SK-N-SH (cell line): ENCODE data around the gene GP1BA. TPM values are rescaled to one million over a fixed set of nuclear protein-coding genes. Genes with fewer than 3 reads are reported as not detected.
"Not testable (repeated sequence)": the region's sequence is repeated elsewhere in the genome, so short reads cannot be mapped to it uniquely, and the experiment has no call there.

Experiments
- CTCF ChIA-PET: fragments of 300-600, 350-600 bp; formaldehyde crosslinking; extraction: SDS; loops from one replicate; lab custom pipeline; 2021; lab: Yijun Ruan, JAX
- POLR2A ChIA-PET: fragments of 350-600 bp; sonication (Branson Sonifier 250); formaldehyde crosslinking; extraction: SDS; loops from one replicate; lab custom pipeline; 2020; ENCODE audit warnings: antibody characterized with exemption, inconsistent platforms; lab: Yijun Ruan, JAX
- DNase-seq: peaks from one replicate; pipeline ENCODE4 v3.0.0; 2012
- H2AFZ ChIP-seq: fragments of 200-600 bp; sonication (generic); 2 replicates; pipeline ENCODE4 v1.8.1; 2016; ENCODE audit warnings: antibody characterized with exemption, mild to moderate bottlenecking, low read depth
- H3F3A ChIP-seq: fragments of 200-600 bp; sonication (generic); replicated peaks from 2 replicates; pipeline ENCODE3; 2016; ENCODE audit warnings: antibody characterized with exemption, mild to moderate bottlenecking; ENCODE audit not compliant: insufficient read depth
- H3K27ac ChIP-seq, 2 experiments: fragments of 200-500 bp in 1 of 2; fragments of 200-600 bp in 1 of 2; sonication (Bioruptor generic) in 1 of 2; sonication (generic), shearing (Covaris generic) in 1 of 2; 2 replicates each; pipeline versions ENCODE4 v1.5.1 to v1.6.1; 2014 to 2016; ENCODE audit warnings: low read depth in 2 of 2, inconsistent platforms in 1 of 2, low read length in 1 of 2, mild to moderate bottlenecking in 1 of 2, mixed read lengths in 1 of 2
- H3K27me3 ChIP-seq: fragments of 200-600 bp; sonication (generic), shearing (Covaris generic); 2 replicates; pipeline ENCODE4 v1.6.1; 2016; ENCODE audit warnings: mixed run types; ENCODE audit not compliant: insufficient read depth
- H3K36me3 ChIP-seq, 2 experiments: fragments of 200-500 bp in 1 of 2; fragments of 200-600 bp in 1 of 2; sonication (Bioruptor generic) in 1 of 2; sonication (generic) in 1 of 2; replicated peaks in 1 of 2; 2 replicates each; pipeline versions ENCODE3 to v1.5.1; 2014 to 2016; ENCODE audit warnings: low read length in 1 of 2, mild to moderate bottlenecking in 1 of 2; ENCODE audit not compliant: insufficient read depth in 2 of 2, control insufficient read depth in 1 of 2
- H3K4me1 ChIP-seq, 2 experiments: fragments of 200-500 bp in 1 of 2; fragments of 200-600 bp in 1 of 2; sonication (Bioruptor generic) in 1 of 2; sonication (generic), shearing (Covaris generic) in 1 of 2; 2 replicates each; pipeline versions ENCODE4 v1.5.1 to v1.6.1; 2014 to 2016; ENCODE audit warnings: low read depth in 1 of 2, low read length in 1 of 2, mixed run types in 1 of 2; ENCODE audit not compliant: insufficient read depth in 2 of 2, control insufficient read depth in 1 of 2
- H3K4me2 ChIP-seq: fragments of 200-600 bp; sonication (generic), shearing (Covaris generic); 2 replicates; pipeline ENCODE4 v1.6.1; 2017; ENCODE audit warnings: mixed run types
- H3K4me3 ChIP-seq, 2 experiments: fragments of 200-500 bp in 1 of 2; fragments of 200-600 bp in 1 of 2; sonication (Bioruptor generic) in 1 of 2; sonication (generic), shearing (Covaris generic) in 1 of 2; 2 replicates each; pipeline versions ENCODE4 v1.5.1 to v1.8.1; 2014 to 2016; ENCODE audit warnings: low read depth in 2 of 2, inconsistent platforms in 1 of 2, low read length in 1 of 2, mild to moderate bottlenecking in 1 of 2, mixed read lengths in 1 of 2, moderate library complexity in 1 of 2
- H3K79me2 ChIP-seq: fragments of 200-600 bp; sonication (generic); 2 replicates; pipeline ENCODE4 v1.8.1; 2017; ENCODE audit warnings: mild to moderate bottlenecking; ENCODE audit not compliant: insufficient read depth
- H3K9ac ChIP-seq: fragments of 200-600 bp; sonication (generic); 2 replicates; pipeline ENCODE4 v1.6.1; 2017; ENCODE audit warnings: mixed run types
- H3K9me2 ChIP-seq: fragments of 200-600 bp; sonication (generic); 2 replicates; pipeline ENCODE4 v1.6.1; 2017; ENCODE audit warnings: mixed run types
- H3K9me3 ChIP-seq: fragments of 200-600 bp; sonication (generic); 2 replicates; pipeline ENCODE4 v1.6.1; 2017; ENCODE audit warnings: mixed run types, mild to moderate bottlenecking, moderate library complexity
- H4K20me1 ChIP-seq: fragments of 200-600 bp; sonication (generic); 2 replicates; pipeline ENCODE4 v1.6.1; 2017; ENCODE audit warnings: mild to moderate bottlenecking, mixed run types; ENCODE audit not compliant: insufficient read depth
- CTCF ChIP-seq: fragments of 200-600 bp; sonication (generic); IDR thresholded peaks from 2 replicates; pipeline ENCODE4 v1.6.1; 2017; ENCODE audit warnings: antibody characterized with exemption, mild to moderate bottlenecking, moderate library complexity
- EZH2phosphoT487 ChIP-seq: fragments of 200-600 bp; sonication (generic); IDR thresholded peaks from 2 replicates; pipeline ENCODE4 v1.6.1; 2017; ENCODE audit warnings: low read depth, mixed run types, mild to moderate bottlenecking, antibody characterized with exemption, moderate library complexity, borderline replicate concordance
- GABPA ChIP-seq: IDR thresholded peaks from 2 replicates; pipeline ENCODE4 v1.4.0; 2012; ENCODE audit warnings: low read depth, mild to moderate bottlenecking
- GATA2 ChIP-seq: sonication (generic); formaldehyde crosslinking; IDR thresholded peaks from 2 replicates; pipeline ENCODE4 v1.5.0; 2020; ENCODE audit warnings: mild to moderate bottlenecking, missing genetic modification reagents
- JUND ChIP-seq: IDR thresholded peaks from 2 replicates; pipeline ENCODE4 v1.4.0; 2012
- NRF1 ChIP-seq: IDR thresholded peaks from 2 replicates; pipeline ENCODE4 v1.6.1; 2012; ENCODE audit warnings: low read depth, mild to moderate bottlenecking, low read length
- POLR2AphosphoS5 ChIP-seq: IDR thresholded peaks from 2 replicates; pipeline ENCODE4 v1.6.1; 2012; ENCODE audit warnings: low read depth, low read length
- REST ChIP-seq: IDR thresholded peaks from 2 replicates; pipeline ENCODE4 v1.6.1; 2012; ENCODE audit warnings: mild to moderate bottlenecking, low read depth, low read length, moderate library complexity
- RXRA ChIP-seq: IDR thresholded peaks from 2 replicates; pipeline ENCODE4 v1.4.0; 2012; ENCODE audit warnings: low read depth, mild to moderate bottlenecking, borderline replicate concordance
- SIN3A ChIP-seq: IDR thresholded peaks from 2 replicates; pipeline ENCODE4 v1.6.1; 2012; ENCODE audit warnings: low read depth, mild to moderate bottlenecking, low read length, moderate library complexity, borderline replicate concordance
- SMC3 ChIP-seq: IDR thresholded peaks from 2 replicates; pipeline ENCODE4 v1.6.1; 2012; ENCODE audit warnings: low read depth, low read length, improper control_type of control experiment
- TEAD4 ChIP-seq: IDR thresholded peaks from 2 replicates; pipeline ENCODE4 v1.4.0; 2012; ENCODE audit warnings: mild to moderate bottlenecking, borderline replicate concordance; ENCODE audit not compliant: insufficient read depth
- USF2 ChIP-seq: fragments of 150-350 bp; IDR thresholded peaks from 2 replicates; pipeline ENCODE4 v1.6.1; 2017; ENCODE audit warnings: antibody characterized with exemption, low read length, low read depth, borderline replicate concordance
- WGBS: methylation state at CpG from one replicate; pipeline ENCODE4 v1.1.6; 2017; ENCODE audit warnings: low lambda C conversion rate; 5-methylcytosine and 5-hydroxymethylcytosine counted together
- polyA plus RNA-seq, 3 experiments: library from polyadenylated mRNA; depleted of rRNA; stranded (reverse); fragments of >200 nt; gene quantifications; 2 replicates each; pipeline ENCODE4 v1.2.3, GENCODE V29; 2012

The GP1BA gene
- polyA plus RNA-seq, 1 of the 3 experiments (the other 2 are of a cell fraction) = not detected

GRCh38 chr17:4921320-4921719, 10.8 kb upstream of the GP1BA start:
- Histone ChIP-seq H3K9me2 (no peaks in the 10 kb centered on the region), H2AFZ (no peak overlapping the region), H3K4me3 (no peak overlapping the region), H4K20me1 (no peaks in the 10 kb centered on the region), H3K9ac (no peak overlapping the region), H3K9me3 (no peaks in the 10 kb centered on the region), H3K36me3 (no peaks in the 10 kb centered on the region), H3F3A (no peaks in the 10 kb centered on the region)
- DNase-seq = no peak
- ChIA-PET POLR2A (no interaction called here), CTCF (interaction anchor here (1.6 to 2.8 kb wide), 2 partner anchors 12 to 17 kb away, joined by 6 to 12 read pairs; no protein-coding TSS in a partner anchor)
- TF ChIP-seq TEAD4 = no peak
- TF ChIP-seq SMC3 = no peak
- TF ChIP-seq, all 33 proteins: peak for 0
- Histone ChIP-seq H3K4me1 (no peaks in the 10 kb centered on the region; a peak in 1 of 4 replicates), H3K79me2 (no peaks in the 10 kb centered on the region), H3K4me2 (no peak overlapping the region), H3K27ac (no peak overlapping the region), H3K27me3 (no peaks in the 10 kb centered on the region)
- WGBS = 86% methylated on average over 4 of the region's 4 CpGs

GRCh38 chr17:4926577-4927335, 5.3 kb upstream of the GP1BA start:
- CTCF ChIA-PET = interaction anchor here (1.4 kb wide), 1 partner anchor 18 kb away, joined by 9 read pairs; no protein-coding TSS in a partner anchor
- H3K9me3 ChIP-seq, H4K20me1 ChIP-seq, H3K4me1 ChIP-seq, H3K4me3 ChIP-seq, H3K79me2 ChIP-seq, H3K27ac ChIP-seq, H2AFZ ChIP-seq, H3K9me2 ChIP-seq, H3K27me3 ChIP-seq, H3K9ac ChIP-seq, H3K36me3 ChIP-seq, H3F3A ChIP-seq, H3K4me2 ChIP-seq, DNase-seq: not testable (repeated sequence)
- 91% methylated on average over 24 of the region's 24 CpGs for WGBS
- POLR2A ChIA-PET = interaction anchor here (0.5 to 0.6 kb wide), 2 partner anchors 100 to 187 kb away, joined by 3 read pairs; partner anchors contain the start of gene ZMYND15

GRCh38 chr17:4928881-4929280, 3.2 kb upstream of the GP1BA start:
- H3K36me3 ChIP-seq = peaks cover 0 to 4% of the 10 kb centered on the region in 2 experiments
- WGBS = 98% methylated on average over 18 of the region's 18 CpGs
- POLR2A ChIA-PET = no interaction called here
- TF ChIP-seq TEAD4 (no peak), SMC3 (no peak), USF2 (no peak), NRF1 (no peak), GATA2 (CRISPR knock-in tag) (no peak), SIN3A (no peak), RXRA (no peak), REST (no peak), CTCF (no peak), EZH2phosphoT487 (no peak), JUND (no peak), POLR2AphosphoS5 (no peak), GABPA (no peak)

More at GRCh38 chr17:4928881-4929280, 3.2 kb upstream of the GP1BA start:
- no peak overlapping the region for H3K4me2 ChIP-seq
- no peaks in the 10 kb centered on the region for H3F3A ChIP-seq
- no peaks in the 10 kb centered on the region for H3K9me2 ChIP-seq
- H2AFZ ChIP-seq = no peak overlapping the region
- DNase-seq = no peak
- no peaks in the 10 kb centered on the region for H3K79me2 ChIP-seq
- H3K27ac ChIP-seq = no peak overlapping the region
- no peaks in the 10 kb centered on the region for H3K27me3 ChIP-seq
- H3K9ac ChIP-seq = no peak overlapping the region
- CTCF ChIA-PET = interaction anchor here (1.3 to 1.5 kb wide), 2 partner anchors 9 to 20 kb away, joined by 5 read pairs; no protein-coding TSS in a partner anchor
- no peaks in the 10 kb centered on the region for H3K9me3 ChIP-seq
- H4K20me1 ChIP-seq = no peaks in the 10 kb centered on the region
- H3K4me1 ChIP-seq = peaks cover 0 to under 1% of the 10 kb centered on the region in 2 experiments; a peak in 1 of 4 replicates
- no peak overlapping the region for H3K4me3 ChIP-seq
